HCT116 (cell line): ENCODE results near the gene CCNB2.

Source experiments
- EZH2 ChIP-seq: fragments of 200-600 bp; sonication (generic); IDR thresholded peaks from 2 replicates; pipeline ENCODE4 v1.6.1; 2017; ENCODE audit warnings: antibody characterized with exemption, mixed run types
- EZH2phosphoT487 ChIP-seq: fragments of 200-600 bp; IDR thresholded peaks from 2 replicates; pipeline ENCODE4 v1.6.1; 2018; ENCODE audit warnings: antibody characterized with exemption, borderline replicate concordance
- POLR2A ChIP-seq: IDR thresholded peaks from 2 replicates; pipeline ENCODE4 v1.7.0; 2011; ENCODE audit warnings: borderline replicate concordance; ENCODE audit not compliant: insufficient read depth, insufficient read length; ENCODE audit errors: extremely low read depth
- SP1 ChIP-seq: IDR thresholded peaks from 2 replicates; pipeline ENCODE4 v1.6.1; 2012; ENCODE audit warnings: low read depth
- YY1 ChIP-seq: IDR thresholded peaks from 2 replicates; pipeline ENCODE4 v1.6.1; 2011; ENCODE audit warnings: low read length, low read depth, moderate library complexity, mild to moderate bottlenecking; ENCODE audit not compliant: insufficient replicate concordance; ENCODE audit errors: extremely low read depth
- TF ChIP-seq, protein P1 (sequence below), 3 experiments: fragments of 200-600 bp in 1 of 3; sonication (generic) in 1 of 3; IDR thresholded peaks in 2 of 3; conservative IDR thresholded peaks in 1 of 3; 2 replicates each; pipeline ENCODE4 v1.5.1; 2012 to 2017; ENCODE audit warnings: low read depth in 2 of 3, low read length in 2 of 3, antibody characterized with exemption in 1 of 3, borderline replicate concordance in 1 of 3, control low read depth in 1 of 3, mild to moderate bottlenecking in 1 of 3, mixed read lengths in 1 of 3, mixed run types in 1 of 3, moderate library complexity in 1 of 3; ENCODE audit not compliant: insufficient read depth in 1 of 3
- TF ChIP-seq, protein P2 (sequence below): IDR thresholded peaks from 2 replicates; pipeline ENCODE4 v1.6.1; 2012

DNA sequence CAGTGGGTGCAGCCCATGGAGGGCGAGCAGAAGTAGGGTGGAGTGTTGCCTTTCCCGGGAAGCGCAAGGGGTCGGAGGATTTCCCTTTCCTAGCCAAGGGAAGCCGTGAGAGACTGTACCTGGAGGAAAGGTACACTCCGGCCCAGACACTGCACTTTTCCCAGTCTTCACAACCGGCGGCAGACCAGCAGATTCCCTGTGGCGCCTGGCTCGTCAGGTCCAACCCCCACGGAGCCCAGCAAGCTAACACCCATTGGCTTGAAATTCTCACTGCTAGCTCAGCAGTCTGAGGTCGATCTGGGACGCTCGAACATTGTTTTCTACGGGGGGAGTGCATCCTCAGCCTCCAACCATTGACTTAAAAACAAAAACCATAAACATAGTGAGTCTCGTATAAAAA, 26.5 kb downstream of the CCNB2 start:
- TF ChIP-seq SP1 = no peak
- TF ChIP-seq, protein P1, sequence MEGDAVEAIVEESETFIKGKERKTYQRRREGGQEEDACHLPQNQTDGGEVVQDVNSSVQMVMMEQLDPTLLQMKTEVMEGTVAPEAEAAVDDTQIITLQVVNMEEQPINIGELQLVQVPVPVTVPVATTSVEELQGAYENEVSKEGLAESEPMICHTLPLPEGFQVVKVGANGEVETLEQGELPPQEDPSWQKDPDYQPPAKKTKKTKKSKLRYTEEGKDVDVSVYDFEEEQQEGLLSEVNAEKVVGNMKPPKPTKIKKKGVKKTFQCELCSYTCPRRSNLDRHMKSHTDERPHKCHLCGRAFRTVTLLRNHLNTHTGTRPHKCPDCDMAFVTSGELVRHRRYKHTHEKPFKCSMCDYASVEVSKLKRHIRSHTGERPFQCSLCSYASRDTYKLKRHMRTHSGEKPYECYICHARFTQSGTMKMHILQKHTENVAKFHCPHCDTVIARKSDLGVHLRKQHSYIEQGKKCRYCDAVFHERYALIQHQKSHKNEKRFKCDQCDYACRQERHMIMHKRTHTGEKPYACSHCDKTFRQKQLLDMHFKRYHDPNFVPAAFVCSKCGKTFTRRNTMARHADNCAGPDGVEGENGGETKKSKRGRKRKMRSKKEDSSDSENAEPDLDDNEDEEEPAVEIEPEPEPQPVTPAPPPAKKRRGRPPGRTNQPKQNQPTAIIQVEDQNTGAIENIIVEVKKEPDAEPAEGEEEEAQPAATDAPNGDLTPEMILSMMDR (IDR thresholded peaks at IDR 0.05 in 2 of 3, conservative IDR thresholded peaks at IDR 0.05 in 1 of 3; ENCODE audit: borderline replicate concordance in 1 of 3, insufficient read depth in 1 of 3, low read depth in 2 of 3, low read length in 2 of 3) = no peak
- TF ChIP-seq EZH2 = no peak
- no peak for TF ChIP-seq YY1
- TF ChIP-seq EZH2phosphoT487 = no peak
- TF ChIP-seq, protein P2, sequence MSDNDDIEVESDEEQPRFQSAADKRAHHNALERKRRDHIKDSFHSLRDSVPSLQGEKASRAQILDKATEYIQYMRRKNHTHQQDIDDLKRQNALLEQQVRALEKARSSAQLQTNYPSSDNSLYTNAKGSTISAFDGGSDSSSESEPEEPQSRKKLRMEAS = no peak
- no peak for TF ChIP-seq POLR2A
